CD14-positive monocyte (primary cell): Measurements from ENCODE around the gene SPN. TPM values are rescaled to one million over a fixed set of nuclear protein-coding genes. Genes with fewer than 3 reads are reported as not detected.

Source experiments
- DNase-seq, 3 donors: peaks; one replicate each; pipeline ENCODE4 v3.0.0-alpha.2; 2011 to 2022
- H2AFZ ChIP-seq: 2 replicates; pipeline ENCODE4 v1.6.0; 2012; ENCODE audit warnings: mild to moderate bottlenecking, low read depth, low read length, inconsistent platforms; ENCODE audit not compliant: insufficient read depth, poor library complexity, severe bottlenecking
- H3K27ac ChIP-seq, 2 donors: 1 replicate in 1 of 2; 2 replicates in 1 of 2; pipeline ENCODE4 v1.5.1; 2012 to 2013; ENCODE audit warnings: low read length in 2 of 2, control low read depth in 1 of 2, inconsistent platforms in 1 of 2, low read depth in 1 of 2, mild to moderate bottlenecking in 1 of 2
- H3K27me3 ChIP-seq, 2 donors: one replicate each; pipeline versions ENCODE4 v1.6.0 to v1.6.1; 2011 to 2013; ENCODE audit warnings: low read length in 2 of 2; ENCODE audit not compliant: control insufficient read depth in 2 of 2, insufficient read depth in 2 of 2
- H3K36me3 ChIP-seq, 2 donors: replicated peaks in 1 of 2; 1 replicate in 1 of 2; 2 replicates in 1 of 2; pipeline versions ENCODE4 v1.5.1 to v1.6.1; 2012 to 2013; ENCODE audit warnings: low read length in 2 of 2, control low read depth in 1 of 2, inconsistent platforms in 1 of 2, mild to moderate bottlenecking in 1 of 2; ENCODE audit not compliant: insufficient read depth in 2 of 2, control insufficient read depth in 1 of 2
- H3K4me1 ChIP-seq, 2 donors: 1 replicate in 1 of 2; 2 replicates in 1 of 2; pipeline versions ENCODE4 v1.5.1 to v1.6.1; 2012 to 2013; ENCODE audit warnings: low read length in 2 of 2, control low read depth in 1 of 2, inconsistent platforms in 1 of 2, mild to moderate bottlenecking in 1 of 2, moderate library complexity in 1 of 2; ENCODE audit not compliant: insufficient read depth in 2 of 2, control insufficient read depth in 1 of 2
- H3K4me2 ChIP-seq: replicated peaks from 2 replicates; pipeline ENCODE3; 2012; ENCODE audit warnings: low read length, moderate library complexity, mild to moderate bottlenecking; ENCODE audit not compliant: poor library complexity, severe bottlenecking; ENCODE audit errors: extremely low read depth
- H3K4me3 ChIP-seq, 3 experiments: fragments of 200-600 bp in 1 of 3; sonication (generic) in 1 of 3; replicated peaks in 1 of 3; 1 replicate in 2 of 3; 2 replicates in 1 of 3; pipeline ENCODE4 v1.5.1; 2011 to 2013; ENCODE audit warnings: low read length in 3 of 3, mild to moderate bottlenecking in 3 of 3, control low read depth in 2 of 3, low read depth in 2 of 3, inconsistent platforms in 1 of 3, moderate library complexity in 1 of 3
- H3K79me2 ChIP-seq: 2 replicates; pipeline ENCODE4 v1.6.0; 2012; ENCODE audit warnings: mild to moderate bottlenecking, control low read depth, inconsistent platforms, low read length, moderate library complexity; ENCODE audit not compliant: insufficient read depth
- H3K9ac ChIP-seq: 2 replicates; pipeline ENCODE4 v1.6.0; 2017; ENCODE audit warnings: low read length, mild to moderate bottlenecking; ENCODE audit not compliant: insufficient read depth, poor library complexity, severe bottlenecking
- H3K9me3 ChIP-seq, 2 donors: replicated peaks in 1 of 2; 1 replicate in 1 of 2; 2 replicates in 1 of 2; pipeline versions ENCODE4 v1.5.1 to v1.6.1; 2012 to 2013; ENCODE audit warnings: low read length in 2 of 2, control low read depth in 1 of 2; ENCODE audit not compliant: control insufficient read depth in 1 of 2, insufficient read depth in 1 of 2
- H4K20me1 ChIP-seq: 2 replicates; pipeline ENCODE4 v1.6.0; 2012; ENCODE audit warnings: mild to moderate bottlenecking, low read length, control low read depth, moderate library complexity; ENCODE audit not compliant: insufficient read depth
- H3K27ac Mint-ChIP-seq, 7 donors: one replicate each; pipeline ENCODE4 v1.8.0; 2020; ENCODE audit warnings: mild to moderate bottlenecking in 7 of 7, mixed read lengths in 7 of 7, moderate library complexity in 6 of 7, inconsistent platforms in 2 of 7
- H3K27me3 Mint-ChIP-seq, 3 donors: one replicate each; pipeline ENCODE4 v1.8.0; 2021 to 2022; ENCODE audit warnings: low read depth in 3 of 3, mild to moderate bottlenecking in 3 of 3, mixed read lengths in 3 of 3, moderate library complexity in 3 of 3, inconsistent platforms in 1 of 3
- H3K36me3 Mint-ChIP-seq, 2 donors: one replicate each; pipeline ENCODE4 v1.8.0; 2020; ENCODE audit warnings: mixed read lengths in 2 of 2, inconsistent platforms in 1 of 2, mild to moderate bottlenecking in 1 of 2
- H3K4me1 Mint-ChIP-seq: one replicate; pipeline ENCODE4 v1.8.0; 2020; ENCODE audit warnings: mild to moderate bottlenecking, mixed read lengths
- H3K4me3 Mint-ChIP-seq, 2 donors: one replicate each; pipeline ENCODE4 v1.8.0; 2020; ENCODE audit warnings: mild to moderate bottlenecking in 2 of 2, mixed read lengths in 2 of 2, moderate library complexity in 1 of 2
- H3K9me3 Mint-ChIP-seq, 7 donors: one replicate each; pipeline ENCODE4 v1.8.0; 2020 to 2022; ENCODE audit warnings: mixed read lengths in 7 of 7, mild to moderate bottlenecking in 6 of 7, moderate library complexity in 6 of 7, inconsistent platforms in 2 of 7
- CTCF ChIP-seq: fragments of 200-600 bp; IDR thresholded peaks from one replicate; pipeline ENCODE4 v1.8.0; 2022; ENCODE audit warnings: antibody characterized with exemption, mild to moderate bottlenecking
- WGBS: methylation state at CpG from one replicate; pipeline ENCODE4 v1.1.5; 2013; ENCODE audit warnings: missing lambda C conversion rate; ENCODE audit not compliant: insufficient coverage; 5-methylcytosine and 5-hydroxymethylcytosine counted together
- intact Hi-C, 2 donors: fragments of 100-400 bp; cut with micrococcal nuclease; formaldehyde crosslinking; loops; one replicate each; pipeline versions ENCODE4 v1.15.0 to v1.15.1; 2023
- polyA plus RNA-seq, 3 donors: library from polyadenylated mRNA; depleted of rRNA in 1 of 3; unstranded in 2 of 3; stranded (reverse) in 1 of 3; fragments of 300-500 nt in 2 of 3; fragments of >200 nt in 1 of 3; fragmentation: Illumina TruSeq in 2 of 3; gene quantifications; 1 replicate in 2 of 3; 2 replicates in 1 of 3; pipeline ENCODE4 v1.2.3, GENCODE V29; 2012 to 2021

Gene SPN
- polyA plus RNA-seq, 3 donors = 42.4 to 71.0 (median 46.6) TPM

GRCh38 chr16:29663807-29664090 lies 702 bp downstream of the SPN start:
- H3K36me3 Mint-ChIP-seq = peaks cover 8 to 15% of the 10 kb centered on the region in 2 donors
- H3K27ac Mint-ChIP-seq = peak overlapping the region; percentile 87 to 98 (median 92)
- peak in 2 of 3 donors; percentile 37 to 71 for DNase-seq
- Histone ChIP-seq H3K79me2 (peaks cover 63% of the 10 kb centered on the region), H4K20me1 (peaks cover 55% of the 10 kb centered on the region), H3K27me3 (no peaks in the 10 kb centered on the region), H3K9me3 (no peaks in the 10 kb centered on the region), H3K9ac (peak overlapping the region; percentile 78), H3K36me3 (no peaks in the 10 kb centered on the region), H3K27ac (peak overlapping the region; percentile 76 to 86), H3K4me1 (peaks cover 63 to 72% of the 10 kb centered on the region in 2 donors), H3K4me2 (peak overlapping the region; percentile 95), H3K4me3 (peak overlapping the region; percentile 52 to 97 (median 71)), H2AFZ (peak overlapping the region; percentile 75)
- H3K4me1 Mint-ChIP-seq = peaks cover 69% of the 10 kb centered on the region
- intact Hi-C loops = loop anchor here (10.0 kb wide), 2 partner anchors 59 to 69 kb away; no protein-coding TSS in a partner anchor
- WGBS = 5% methylated on average over 3 of the region's 3 CpGs
- H3K4me3 Mint-ChIP-seq = peak overlapping the region; percentile 93 to 96
- TF ChIP-seq CTCF = no peak
- no peaks in the 10 kb centered on the region for H3K9me3 Mint-ChIP-seq
- H3K27me3 Mint-ChIP-seq = peaks cover 0 to 4% (median 0%) of the 10 kb centered on the region in 3 donors

- Mint-ChIP-seq H3K36me3 (peaks cover 8 to 15% of the 10 kb centered on the region in 2 donors), H3K4me3 (peak overlapping the region; percentile 93 to 96), H3K9me3 (no peaks in the 10 kb centered on the region), H3K4me1 (peaks cover 69% of the 10 kb centered on the region), H3K27me3 (peaks cover 0 to 3% (median 0%) of the 10 kb centered on the region in 3 donors), H3K27ac (peak overlapping the region; percentile 87 to 98 (median 92))
- Histone ChIP-seq H4K20me1 (peaks cover 59% of the 10 kb centered on the region), H3K27me3 (no peaks in the 10 kb centered on the region), H2AFZ (peak overlapping the region; percentile 75), H3K36me3 (no peaks in the 10 kb centered on the region), H3K9me3 (no peaks in the 10 kb centered on the region), H3K27ac (peak overlapping the region; percentile 76 to 86), H3K4me2 (peak overlapping the region; percentile 95), H3K4me1 (peaks cover 63 to 72% of the 10 kb centered on the region in 2 donors), H3K79me2 (peaks cover 68% of the 10 kb centered on the region), H3K4me3 (peak overlapping the region; percentile 52 to 97 (median 71)), H3K9ac (peak overlapping the region; percentile 78)
- no peak for TF ChIP-seq CTCF
- 1% methylated on average over 32 of the region's 35 CpGs for WGBS
- peak; percentile 48 to 57 (median 50) for DNase-seq
- intact Hi-C loops = loop anchor here (10.0 kb wide), 2 partner anchors 60 to 70 kb away; no protein-coding TSS in a partner anchor
Measured at GRCh38 chr16:29664091-29664921, 1.3 kb downstream of the SPN start.
